ENCODE data around the gene NRG3. TPM values are rescaled to one million over a fixed set of nuclear protein-coding genes. Genes with fewer than 3 reads are reported as not detected.
"Not testable (repeated sequence)": the region's sequence is repeated elsewhere in the genome, so short reads cannot be mapped to it uniquely, and the experiment has no call there.

NRG3 gene
- total RNA-seq, 1 donor from 2014 or later = 8.2 TPM

DNA sequence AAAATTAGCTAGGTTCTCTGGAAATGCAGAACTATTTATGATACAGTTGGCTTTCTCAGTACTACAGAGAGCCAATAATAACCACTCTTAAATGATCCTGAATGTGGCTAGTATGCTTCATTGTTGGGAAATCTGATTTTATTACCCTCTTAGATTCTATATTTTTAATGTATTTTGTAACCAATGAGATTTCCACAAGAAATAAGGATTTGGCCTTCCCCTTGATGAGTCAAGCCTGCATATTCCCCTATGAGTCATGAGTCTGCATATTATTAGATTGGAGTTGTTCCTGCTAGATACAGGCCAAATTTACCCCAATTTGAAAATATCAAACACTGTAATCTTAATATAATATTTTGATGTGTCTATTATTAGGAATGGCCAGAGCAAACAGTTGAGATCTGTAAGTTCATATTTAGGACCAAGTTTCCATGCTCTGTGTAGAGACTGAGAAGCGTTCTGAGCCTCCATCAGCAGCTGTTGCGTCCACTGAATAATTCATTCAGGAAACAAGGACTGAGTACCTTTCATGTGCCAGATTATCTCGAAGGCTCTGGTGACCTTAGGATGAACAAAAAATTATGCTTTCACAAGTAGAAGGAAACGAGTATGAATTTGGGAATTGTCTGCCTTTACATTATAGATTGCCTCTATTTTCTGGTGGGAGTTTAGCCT lies 793.4 kb downstream of the NRG3 start:
- peak in 1 of 2 donors; percentile 4 for DNase-seq (ENCODE audit: low read depth in 2 of 2)

GRCh38 chr10:82674036-82674435 lies 799.0 kb downstream of the NRG3 start:
- DNase-seq (ENCODE audit: low read depth in 2 of 2) = peak; percentile 33 to 50

- not testable (repeated sequence) for DNase-seq (ENCODE audit: low read depth in 2 of 2)
Measured at GRCh38 chr10:82677932-82678331, 802.9 kb downstream of the NRG3 start.

- DNase-seq (ENCODE audit: low read depth in 2 of 2) = not testable (repeated sequence)
Measured at GRCh38 chr10:82678451-82678850, 803.5 kb downstream of the NRG3 start.

DNA sequence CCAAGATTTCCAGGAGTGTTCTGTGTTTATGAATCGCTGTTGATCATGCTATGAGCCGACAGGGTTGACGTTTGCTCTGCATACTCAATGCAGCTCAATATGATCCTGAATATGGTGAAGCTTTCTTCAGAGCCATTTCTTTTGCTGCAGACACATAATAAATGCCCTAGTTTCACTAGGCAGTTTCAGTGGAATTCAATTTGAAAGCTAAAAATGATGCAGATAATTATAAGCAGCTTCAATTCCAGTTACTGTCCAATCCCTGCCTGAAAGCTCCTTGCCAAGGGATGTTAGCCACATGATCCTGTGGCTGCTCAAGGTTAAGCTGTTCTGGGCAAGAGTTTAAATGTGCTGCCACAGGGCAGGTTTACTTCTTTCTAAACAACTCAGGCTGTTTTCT lies 805.6 kb downstream of the NRG3 start:
- DNase-seq (ENCODE audit: low read depth in 2 of 2) = no peak

- DNase-seq (ENCODE audit: low read depth in 2 of 2) = no peak
Measured at GRCh38 chr10:82683945-82684344, 809.0 kb downstream of the NRG3 start.

DNA sequence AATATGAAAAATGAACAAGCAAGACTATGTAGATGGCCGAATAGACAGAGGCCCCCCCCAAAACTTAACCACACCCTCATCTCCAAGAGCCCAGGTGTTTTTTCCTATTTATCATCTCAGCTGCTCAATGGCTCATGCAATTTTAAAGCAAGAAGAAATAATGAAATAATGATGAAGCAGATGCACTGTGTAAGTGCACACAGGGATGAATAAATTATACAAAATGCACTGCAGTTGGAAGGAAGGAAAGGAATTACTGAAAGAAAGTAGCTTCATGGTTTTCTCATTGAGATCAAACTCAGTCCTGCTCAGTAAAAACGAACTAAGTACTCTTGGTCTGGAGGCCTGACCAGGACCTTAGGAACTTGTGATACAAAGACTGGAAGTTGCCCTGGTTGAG lies 810.1 kb downstream of the NRG3 start:
- DNase-seq (ENCODE audit: low read depth in 2 of 2) = no peak

- no peak for DNase-seq (ENCODE audit: low read depth in 2 of 2)
Measured at GRCh38 chr10:82691211-82691610, 816.2 kb downstream of the NRG3 start.

DNA sequence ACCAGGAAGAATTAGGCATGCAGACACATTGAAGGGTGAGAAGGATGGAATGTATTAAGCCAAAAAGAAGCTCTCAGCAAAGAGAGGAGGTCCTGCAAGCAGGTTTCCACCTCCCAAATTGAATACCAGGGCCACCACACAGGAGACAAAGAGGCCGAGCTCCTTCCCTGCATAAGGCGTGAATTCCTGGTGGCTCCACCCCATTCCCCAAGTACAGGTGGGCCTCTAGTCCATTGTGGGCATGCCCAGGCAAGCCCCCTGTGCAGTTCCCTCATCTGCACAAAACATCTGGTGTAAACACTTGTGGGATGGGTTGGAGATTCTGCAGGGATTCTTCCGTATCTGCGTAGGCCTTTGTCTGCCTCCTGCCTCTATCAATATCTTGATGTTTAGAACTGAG lies 817.5 kb downstream of the NRG3 start:
- no peak for DNase-seq (ENCODE audit: low read depth in 2 of 2)

DNA sequence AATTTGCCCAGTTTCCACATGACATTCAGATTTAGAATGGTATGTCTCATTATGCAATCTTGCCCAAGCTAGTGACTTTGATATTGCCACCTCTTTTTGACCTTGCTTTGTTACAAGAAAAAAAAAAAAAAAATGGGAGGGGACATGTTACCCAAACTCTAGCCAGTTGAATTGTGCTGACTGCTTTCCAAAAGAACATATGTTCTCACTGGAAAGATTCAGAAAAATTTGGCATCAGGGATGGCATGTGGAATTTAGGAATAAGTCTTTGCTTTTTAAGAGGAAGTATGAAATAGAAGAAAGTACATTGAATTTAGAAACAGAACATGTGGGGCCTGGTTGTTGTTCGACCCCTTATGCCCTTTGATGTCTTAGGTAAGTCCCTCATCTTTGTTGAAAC lies 846.8 kb downstream of the NRG3 start:
- no peak for DNase-seq (ENCODE audit: low read depth in 2 of 2)

DNA sequence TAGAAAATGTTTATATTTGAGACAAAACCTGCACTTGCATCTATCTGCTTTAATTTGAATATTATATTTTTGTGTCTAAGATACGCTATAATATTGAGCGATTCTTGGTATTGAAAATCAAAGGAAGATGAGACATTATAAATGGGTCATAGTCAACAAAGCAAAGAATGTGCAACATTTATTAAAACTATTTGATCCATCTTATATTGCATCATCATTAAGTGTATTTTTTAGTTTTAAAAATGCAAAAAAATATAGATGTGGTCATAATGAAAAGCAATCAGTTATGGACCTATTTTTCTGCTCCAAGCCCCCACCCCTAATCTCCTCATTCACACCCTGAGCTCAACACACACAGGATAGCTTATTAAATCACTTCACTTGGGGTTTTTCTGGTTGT lies 847.3 kb downstream of the NRG3 start:
- DNase-seq (ENCODE audit: low read depth in 2 of 2) = no peak

DNA sequence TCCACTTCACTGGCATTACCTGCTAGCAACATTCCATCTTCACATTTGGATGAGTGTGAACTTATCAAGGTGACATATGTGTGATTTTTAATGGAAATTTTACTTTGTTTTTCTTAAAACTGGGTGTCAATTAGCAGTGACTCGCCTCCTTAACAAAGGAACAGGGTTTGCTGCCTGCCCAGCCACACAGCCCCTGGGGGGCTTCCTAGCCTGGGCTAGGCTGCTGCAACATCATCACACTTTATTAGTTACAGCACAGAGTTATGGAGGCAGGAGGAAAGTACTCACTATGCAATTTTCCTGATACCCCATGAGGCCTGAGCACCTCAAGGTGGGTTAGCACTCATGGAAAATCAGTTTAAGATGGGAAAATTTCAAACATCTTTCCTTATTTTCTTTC lies 861.3 kb downstream of the NRG3 start:
- no peak for DNase-seq (ENCODE audit: low read depth in 2 of 2)

GRCh38 chr10:82737549-82737948 lies 862.6 kb downstream of the NRG3 start:
- no peak for DNase-seq (ENCODE audit: low read depth in 2 of 2)

DNA sequence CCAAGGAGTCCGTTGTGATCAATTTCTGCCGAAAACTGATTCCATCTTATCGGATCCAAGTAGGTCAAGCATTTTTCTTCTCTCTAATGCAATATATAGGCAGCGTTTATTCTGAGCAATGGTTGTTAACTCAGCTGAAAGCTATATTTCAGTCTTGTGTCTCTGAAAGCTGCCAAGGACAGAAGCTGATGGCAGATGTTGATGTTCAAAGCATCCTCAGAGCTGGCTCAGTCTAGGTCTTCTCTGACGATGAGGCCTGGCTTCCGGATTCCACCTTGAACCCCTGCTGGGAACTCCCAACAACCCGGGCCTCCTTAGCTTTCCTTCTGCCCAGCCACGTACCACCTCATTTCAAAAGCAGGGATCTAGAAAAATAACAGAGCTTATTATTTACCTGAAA lies 863.6 kb downstream of the NRG3 start:
- DNase-seq (ENCODE audit: low read depth in 2 of 2) = no peak

- peak in 1 of 2 donors; percentile 49 for DNase-seq (ENCODE audit: low read depth in 2 of 2)
Measured at GRCh38 chr10:82742478-82742877, 867.5 kb downstream of the NRG3 start.

- no peak for DNase-seq (ENCODE audit: low read depth in 2 of 2)
Measured at GRCh38 chr10:82742898-82743297, 867.9 kb downstream of the NRG3 start.

GRCh38 chr10:82750538-82750937 lies 875.5 kb downstream of the NRG3 start:
- DNase-seq (ENCODE audit: low read depth in 2 of 2) = no peak

DNA sequence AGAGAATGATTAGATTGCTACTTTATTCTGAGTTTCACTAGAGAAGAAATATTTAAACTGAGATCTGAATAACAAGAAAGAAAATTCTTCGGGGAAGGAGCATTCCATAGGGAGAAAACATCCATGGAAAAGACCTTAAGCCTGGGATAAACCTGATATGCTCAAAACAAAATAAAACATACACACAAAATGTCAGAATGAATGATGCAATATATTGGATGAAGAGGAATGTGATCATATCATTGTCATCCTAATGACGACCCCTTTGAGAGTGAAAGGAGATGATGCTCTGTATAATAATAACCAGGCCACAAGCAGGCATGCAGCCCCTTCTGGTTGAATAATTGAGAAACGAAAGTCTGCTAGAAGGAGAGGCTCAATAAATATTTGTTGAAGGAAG lies 882.4 kb downstream of the NRG3 start:
- DNase-seq (ENCODE audit: low read depth in 2 of 2) = no peak

GRCh38 chr10:82757901-82758300 lies 882.9 kb downstream of the NRG3 start:
- DNase-seq (ENCODE audit: low read depth in 2 of 2) = no peak

DNA sequence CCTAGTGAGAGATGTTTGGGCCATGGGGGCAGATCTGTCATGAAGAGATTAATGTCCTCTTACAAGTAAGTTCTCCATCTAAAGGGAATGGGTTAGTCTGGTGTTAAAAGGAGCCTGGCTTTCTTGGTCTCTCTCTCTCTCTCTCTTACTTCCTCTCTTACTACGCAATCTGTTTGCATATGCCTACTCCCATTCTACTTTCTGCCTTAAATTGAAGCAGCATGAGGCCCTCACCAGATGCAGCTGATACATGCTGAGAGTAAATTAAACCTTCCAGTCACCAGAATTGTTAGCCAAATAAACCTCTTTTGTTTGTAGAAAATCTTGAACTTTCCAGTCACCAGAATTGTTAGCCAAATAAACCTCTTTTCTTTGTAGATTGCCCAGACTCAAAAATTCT lies 884.1 kb downstream of the NRG3 start:
- DNase-seq (ENCODE audit: low read depth in 2 of 2) = no peak

- DNase-seq (ENCODE audit: low read depth in 2 of 2) = no peak
Measured at GRCh38 chr10:82762641-82763040, 887.6 kb downstream of the NRG3 start.

- DNase-seq (ENCODE audit: low read depth in 2 of 2) = no peak
Measured at GRCh38 chr10:82768040-82768439, 893.0 kb downstream of the NRG3 start.

GRCh38 chr10:82778908-82779307 lies 903.9 kb downstream of the NRG3 start:
- DNase-seq (ENCODE audit: low read depth in 2 of 2) = no peak

GRCh38 chr10:82796510-82796909 lies 921.5 kb downstream of the NRG3 start:
- DNase-seq (ENCODE audit: low read depth in 2 of 2) = no peak

Data from dermis microvascular lymphatic vessel endothelial cell (primary cell).